ENCODE data around the gene ING2.

The ING2 gene

DNA sequence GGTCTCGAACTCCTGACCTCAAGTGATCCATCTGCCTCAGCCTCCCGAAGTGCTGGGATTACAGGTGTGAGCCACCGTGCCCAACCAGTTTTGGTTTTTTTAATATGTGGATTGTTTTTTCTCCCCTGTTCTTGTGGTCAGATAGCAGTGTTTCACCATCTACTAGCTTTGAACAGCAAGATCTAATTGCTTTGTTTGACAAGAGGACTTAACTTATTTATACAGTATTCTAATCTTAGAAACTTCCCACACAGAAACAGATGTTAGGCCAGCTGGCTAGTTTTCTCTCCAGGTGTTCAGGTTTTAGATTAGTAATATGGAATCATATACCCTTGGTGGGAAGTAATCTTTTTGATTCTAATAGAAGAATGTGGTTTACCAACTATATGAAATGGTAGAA lies 12.9 kb downstream of the ING2 start:
- no peaks in the 10 kb centered on the region for H3K9me3 ChIP-seq (ENCODE audit: insufficient read depth, low read length)
- no peaks in the 10 kb centered on the region for H3K27me3 ChIP-seq (ENCODE audit: low read depth, low read length)
- H3K9ac ChIP-seq (ENCODE audit: low read length), result no peak overlapping the region
- no peak overlapping the region for H3K27ac ChIP-seq (ENCODE audit: low read length)
- no peak for TF ChIP-seq EZH2phosphoT487 (IDR thresholded peaks at IDR 0.05; ENCODE audit: low read depth)
- TF ChIP-seq, protein P1, sequence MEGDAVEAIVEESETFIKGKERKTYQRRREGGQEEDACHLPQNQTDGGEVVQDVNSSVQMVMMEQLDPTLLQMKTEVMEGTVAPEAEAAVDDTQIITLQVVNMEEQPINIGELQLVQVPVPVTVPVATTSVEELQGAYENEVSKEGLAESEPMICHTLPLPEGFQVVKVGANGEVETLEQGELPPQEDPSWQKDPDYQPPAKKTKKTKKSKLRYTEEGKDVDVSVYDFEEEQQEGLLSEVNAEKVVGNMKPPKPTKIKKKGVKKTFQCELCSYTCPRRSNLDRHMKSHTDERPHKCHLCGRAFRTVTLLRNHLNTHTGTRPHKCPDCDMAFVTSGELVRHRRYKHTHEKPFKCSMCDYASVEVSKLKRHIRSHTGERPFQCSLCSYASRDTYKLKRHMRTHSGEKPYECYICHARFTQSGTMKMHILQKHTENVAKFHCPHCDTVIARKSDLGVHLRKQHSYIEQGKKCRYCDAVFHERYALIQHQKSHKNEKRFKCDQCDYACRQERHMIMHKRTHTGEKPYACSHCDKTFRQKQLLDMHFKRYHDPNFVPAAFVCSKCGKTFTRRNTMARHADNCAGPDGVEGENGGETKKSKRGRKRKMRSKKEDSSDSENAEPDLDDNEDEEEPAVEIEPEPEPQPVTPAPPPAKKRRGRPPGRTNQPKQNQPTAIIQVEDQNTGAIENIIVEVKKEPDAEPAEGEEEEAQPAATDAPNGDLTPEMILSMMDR (IDR thresholded peaks at IDR 0.05; ENCODE audit: low read depth, low read length), result no peak
- H3K36me3 ChIP-seq (replicated peaks; ENCODE audit: low read depth, low read length), result peaks cover 8% of the 10 kb centered on the region
- no peaks in the 10 kb centered on the region for H3K4me1 ChIP-seq (ENCODE audit: low read length)
- H3K4me2 ChIP-seq (ENCODE audit: low read length), result no peak overlapping the region
- H2AFZ ChIP-seq (ENCODE audit: low read depth, low read length), result no peak overlapping the region
- no peaks in the 10 kb centered on the region for H3K79me2 ChIP-seq (ENCODE audit: low read length)
- H4K20me1 ChIP-seq (ENCODE audit: insufficient read depth, low read length), result peaks cover 4% of the 10 kb centered on the region; the same call in 1 of the 2 replicates
- H3K4me3 ChIP-seq (ENCODE audit: low read length), result no peak overlapping the region

DNA sequence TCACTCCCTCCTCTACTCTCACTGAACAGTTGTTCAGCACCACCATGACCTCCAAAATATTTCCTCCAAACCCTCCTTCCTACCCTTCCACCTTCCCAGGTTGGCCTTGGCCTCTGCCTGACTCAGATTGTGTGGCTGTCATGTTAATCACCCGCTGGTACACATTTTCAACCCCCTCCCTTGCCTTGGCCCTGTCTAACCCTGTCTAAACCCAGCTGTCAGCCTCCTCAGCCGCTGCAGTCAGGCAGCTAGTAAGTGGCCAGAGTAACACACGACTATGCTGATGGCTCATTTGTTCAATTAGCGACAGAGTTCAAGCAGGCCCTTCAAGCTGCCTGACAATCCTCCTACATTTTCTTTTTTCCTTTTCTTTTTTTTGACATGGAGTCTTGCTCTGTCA lies 18.0 kb downstream of the ING2 start:
- peaks cover 2% of the 10 kb centered on the region for H3K36me3 ChIP-seq (replicated peaks; ENCODE audit: low read depth, low read length)

DNA sequence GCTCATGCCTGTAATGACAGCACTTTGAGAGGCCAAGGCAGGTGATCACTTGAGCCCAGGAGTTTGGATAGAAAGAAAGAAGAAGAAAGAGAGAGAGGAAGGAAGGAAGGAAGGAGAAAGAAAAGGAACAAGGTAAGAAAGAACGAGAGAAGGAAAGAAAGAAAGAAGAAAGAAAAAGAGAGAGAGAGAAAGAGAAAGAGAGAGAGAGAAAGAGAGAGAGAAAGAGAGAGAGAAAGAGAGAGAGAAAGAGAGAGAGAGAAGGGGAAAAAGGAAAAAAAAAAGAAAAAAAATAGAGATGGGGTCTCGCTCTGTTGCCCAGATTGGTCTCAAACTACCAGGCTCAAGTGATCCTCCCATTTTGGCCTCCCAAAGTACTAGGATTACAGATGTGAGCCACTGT lies 22.5 kb downstream of the ING2 start:
- TF ChIP-seq, protein P1 (IDR thresholded peaks at IDR 0.05; ENCODE audit: low read depth, low read length), result no peak
- TF ChIP-seq EZH2phosphoT487 (IDR thresholded peaks at IDR 0.05; ENCODE audit: low read depth), result no peak
- Histone ChIP-seq H3K36me3 (replicated peaks; ENCODE audit: low read depth, low read length) (no peaks in the 10 kb centered on the region), H3K9me3 (ENCODE audit: insufficient read depth, low read length) (no peaks in the 10 kb centered on the region), H3K9ac (ENCODE audit: low read length) (no peak overlapping the region), H3K4me2 (ENCODE audit: low read length) (no peak overlapping the region), H2AFZ (ENCODE audit: low read depth, low read length) (no peak overlapping the region), H3K79me2 (ENCODE audit: low read length) (no peaks in the 10 kb centered on the region), H4K20me1 (ENCODE audit: insufficient read depth, low read length) (no peaks in the 10 kb centered on the region), H3K27ac (ENCODE audit: low read length) (no peak overlapping the region), H3K4me1 (ENCODE audit: low read length) (no peaks in the 10 kb centered on the region), H3K4me3 (ENCODE audit: low read length) (no peak overlapping the region), H3K27me3 (ENCODE audit: low read depth, low read length) (no peaks in the 10 kb centered on the region)

More for the DNA sequence above, 18.0 kb downstream of the ING2 start:
- Histone ChIP-seq H3K4me1 (ENCODE audit: low read length) (no peaks in the 10 kb centered on the region), H3K27ac (ENCODE audit: low read length) (no peak overlapping the region), H3K79me2 (ENCODE audit: low read length) (no peaks in the 10 kb centered on the region), H3K27me3 (ENCODE audit: low read depth, low read length) (no peaks in the 10 kb centered on the region), H2AFZ (ENCODE audit: low read depth, low read length) (no peak overlapping the region), H3K4me3 (ENCODE audit: low read length) (no peak overlapping the region), H3K4me2 (ENCODE audit: low read length) (no peak overlapping the region), H4K20me1 (ENCODE audit: insufficient read depth, low read length) (no peaks in the 10 kb centered on the region), H3K9me3 (ENCODE audit: insufficient read depth, low read length) (no peaks in the 10 kb centered on the region), H3K9ac (ENCODE audit: low read length) (no peak overlapping the region)
- TF ChIP-seq, protein P1 (IDR thresholded peaks at IDR 0.05; ENCODE audit: low read depth, low read length), result no peak
- no peak for TF ChIP-seq EZH2phosphoT487 (IDR thresholded peaks at IDR 0.05; ENCODE audit: low read depth)

DNA sequence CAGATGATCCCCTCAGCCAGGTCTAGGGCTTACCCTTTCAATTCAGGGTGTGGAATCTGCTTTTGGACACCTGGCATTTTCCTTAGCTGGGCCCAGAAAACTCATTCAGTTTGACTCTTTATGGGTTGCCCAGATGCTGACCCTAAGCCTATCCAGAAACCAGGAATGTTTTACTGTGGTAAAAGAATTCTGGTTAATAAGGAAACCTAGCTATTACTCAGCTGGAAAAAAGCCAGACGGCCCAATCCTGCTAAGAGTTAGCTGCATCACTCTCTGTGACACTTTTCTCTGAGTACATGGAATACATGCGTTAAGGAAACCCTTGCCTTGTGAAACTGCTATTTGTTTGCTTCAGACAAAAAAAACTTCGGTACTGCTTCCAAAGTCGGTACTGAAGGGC lies 28.0 kb downstream of the ING2 start:
- no peak overlapping the region for H3K4me2 ChIP-seq (ENCODE audit: low read length)
- H4K20me1 ChIP-seq (ENCODE audit: insufficient read depth, low read length), result no peaks in the 10 kb centered on the region
- TF ChIP-seq, protein P1 (IDR thresholded peaks at IDR 0.05; ENCODE audit: low read depth, low read length), result no peak
- TF ChIP-seq EZH2phosphoT487 (IDR thresholded peaks at IDR 0.05; ENCODE audit: low read depth), result no peak
- no peaks in the 10 kb centered on the region for H3K36me3 ChIP-seq (replicated peaks; ENCODE audit: low read depth, low read length)
- no peaks in the 10 kb centered on the region for H3K9me3 ChIP-seq (ENCODE audit: insufficient read depth, low read length)
- H2AFZ ChIP-seq (ENCODE audit: low read depth, low read length), result no peak overlapping the region
- H3K27ac ChIP-seq (ENCODE audit: low read length), result no peak overlapping the region
- H3K4me1 ChIP-seq (ENCODE audit: low read length), result no peaks in the 10 kb centered on the region
- H3K4me3 ChIP-seq (ENCODE audit: low read length), result no peak overlapping the region
- H3K79me2 ChIP-seq (ENCODE audit: low read length), result no peaks in the 10 kb centered on the region
- H3K9ac ChIP-seq (ENCODE audit: low read length), result no peak overlapping the region
- no peaks in the 10 kb centered on the region for H3K27me3 ChIP-seq (ENCODE audit: low read depth, low read length)

Measured in OCI-LY3 (cell line).